ENCODE results near the gene CDCA8. TPM values are rescaled to one million over a fixed set of nuclear protein-coding genes. Genes with fewer than 3 reads are reported as not detected.

CDCA8 gene
- total and polyA plus RNA-seq, 2 donors (not counting 3 experiments of a cell fraction or from before 2014, with no cell fraction given): 38.5 to 45.7 TPM

DNA sequence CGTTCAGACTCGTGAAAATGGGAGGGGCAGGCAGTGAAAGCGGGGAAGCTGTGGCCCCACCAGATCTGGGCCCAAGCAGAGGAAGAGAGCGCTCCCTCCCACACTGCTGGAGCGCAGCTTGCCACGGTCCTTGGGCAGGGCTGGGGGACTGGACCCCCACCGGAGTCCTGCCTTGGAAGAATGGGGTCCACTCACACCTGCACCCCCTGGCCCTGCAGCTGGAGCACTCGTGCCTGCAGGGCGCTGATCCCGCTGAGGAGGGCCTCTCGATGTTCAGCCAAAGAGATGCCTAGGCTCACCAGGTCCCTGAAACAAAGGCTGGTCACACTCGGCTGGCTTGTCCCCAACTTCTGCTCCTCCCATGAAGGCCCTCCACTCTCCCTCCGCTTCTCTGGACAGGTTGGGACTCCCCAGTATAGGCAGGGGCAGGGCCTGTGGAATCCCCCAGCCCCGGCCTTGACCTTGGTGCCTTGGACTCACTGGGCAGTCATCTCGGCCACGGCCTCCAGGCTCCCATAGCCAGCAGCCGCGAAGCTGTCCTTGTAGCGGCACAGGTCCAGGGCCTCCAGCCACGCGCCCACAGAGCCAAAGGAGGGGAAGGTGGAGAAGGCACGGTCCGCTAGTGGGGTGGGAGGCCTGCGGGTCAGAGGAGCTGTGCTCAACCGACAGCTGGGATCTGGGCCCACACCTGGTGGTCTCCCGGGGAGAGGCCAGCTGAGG lies 26.0 kb downstream of the CDCA8 start:
- Histone ChIP-seq H3K9me3 (replicated peaks; ENCODE audit: control insufficient read depth, insufficient read depth, low read length) (no peaks in the 10 kb centered on the region), H3K4me3 (replicated peaks in 1 of 3; ENCODE audit: insufficient read depth in 1 of 3, low read depth in 1 of 3, low read length in 3 of 3) (no peak overlapping the region), H2AFZ (ENCODE audit: low read depth, low read length) (no peak overlapping the region), H3K4me1 (ENCODE audit: control insufficient read depth, extremely low read depth, insufficient read depth, low read length) (no peaks in the 10 kb centered on the region), H3K36me3 (ENCODE audit: control insufficient read depth in 2 of 2, extremely low read depth in 1 of 2, insufficient read depth in 2 of 2, low read length in 2 of 2) (no peaks in the 10 kb centered on the region), H3K4me2 (ENCODE audit: insufficient read depth, low read length) (no peak overlapping the region), H3K9me1 (replicated peaks; ENCODE audit: control insufficient read depth, extremely low read depth, insufficient read depth, low read length) (no peaks in the 10 kb centered on the region), H3K79me2 (ENCODE audit: control insufficient read depth, insufficient read depth, low read length) (no peaks in the 10 kb centered on the region), H4K20me1 (replicated peaks; ENCODE audit: control insufficient read depth, extremely low read depth, insufficient read depth, low read length) (no peaks in the 10 kb centered on the region), H3K9ac (replicated peaks; ENCODE audit: extremely low read depth, insufficient read depth, low read length) (no peak overlapping the region), H3K27me3 (ENCODE audit: control insufficient read depth in 2 of 2, insufficient read depth in 2 of 2, low read length in 2 of 2) (no peaks in the 10 kb centered on the region), H3K27ac (ENCODE audit: insufficient read depth, low read depth, low read length) (no peak overlapping the region)
- intact Hi-C loops (cut with micrococcal nuclease): no loop called here
- BruUV-seq (replicated peaks): no TSS peak
- no peak for DNase-seq (ENCODE audit: low read depth, low spot score)
- POLR2A ChIA-PET: no interaction called here
- TF ChIP-seq FOS (IDR thresholded peaks at IDR 0.05; ENCODE audit: borderline replicate concordance, insufficient read depth, low read length): no peak
- TF ChIP-seq JUN (IDR thresholded peaks at IDR 0.05; ENCODE audit: borderline replicate concordance, insufficient read depth, insufficient read length, low read depth): no peak
- TF ChIP-seq, protein P1, sequence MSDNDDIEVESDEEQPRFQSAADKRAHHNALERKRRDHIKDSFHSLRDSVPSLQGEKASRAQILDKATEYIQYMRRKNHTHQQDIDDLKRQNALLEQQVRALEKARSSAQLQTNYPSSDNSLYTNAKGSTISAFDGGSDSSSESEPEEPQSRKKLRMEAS (IDR thresholded peaks at IDR 0.05; ENCODE audit: insufficient read depth, insufficient read length): no peak
- TF ChIP-seq MYC (IDR thresholded peaks at IDR 0.05; ENCODE audit: low read depth, low read length): no peak
- TF ChIP-seq POLR2AphosphoS5 (IDR thresholded peaks at IDR 0.05; ENCODE audit: insufficient read depth, low read depth, low read length): no peak
- no peak for TF ChIP-seq POLR2A (IDR thresholded peaks at IDR 0.05; ENCODE audit: low read depth, low read length)
- no peak for TF ChIP-seq GATA2 (IDR thresholded peaks at IDR 0.05; ENCODE audit: insufficient read depth, insufficient read length, low read depth, low read length)
- TF ChIP-seq EZH2 (IDR thresholded peaks at IDR 0.05; ENCODE audit: borderline replicate concordance, low read depth, low read length, severe bottlenecking): no peak
- no peak for TF ChIP-seq CTCF (IDR thresholded peaks at IDR 0.05; ENCODE audit: extremely low read depth in 1 of 2, insufficient read depth in 1 of 2, low read depth in 1 of 2, low read length in 2 of 2)
- CTCF ChIA-PET: no interaction called here
- no peak for FAIRE-seq
- dilution Hi-C loops (cut with MboI; ENCODE audit: extremely low pct_ligation_motif_present, low sequenced_read_pairs): no loop called here

All from endothelial cell of umbilical vein (primary cell).